HCEC 1CT (cell line): ENCODE data around the gene SIGLEC9.

Experiments used
- DNase-seq: peaks from one replicate; pipeline ENCODE4 v3.0.0-alpha.2; 2017

The SIGLEC9 gene

GRCh38 chr19:51147663-51148062 is 23.0 kb downstream of the SIGLEC9 start:
- no peak for DNase-seq

- DNase-seq, result no peak
These were observed 23.9 kb downstream of the SIGLEC9 start for GRCh38 chr19:51148580-51148979.

GRCh38 chr19:51150627-51151026 is 25.9 kb downstream of the SIGLEC9 start:
- no peak for DNase-seq

GRCh38 chr19:51156710-51157109 is 32.0 kb downstream of the SIGLEC9 start:
- no peak for DNase-seq

- no peak for DNase-seq
These were observed 32.6 kb downstream of the SIGLEC9 start for GRCh38 chr19:51157265-51157664.

GRCh38 chr19:51158474-51159129 is 33.9 kb downstream of the SIGLEC9 start:
- DNase-seq, result no peak

- no peak for DNase-seq
These were observed 35.0 kb downstream of the SIGLEC9 start for GRCh38 chr19:51159656-51160055.

GRCh38 chr19:51161266-51161665 is 36.6 kb downstream of the SIGLEC9 start:
- DNase-seq, result no peak

GRCh38 chr19:51161867-51162496 is 37.3 kb downstream of the SIGLEC9 start:
- DNase-seq, result no peak

- no peak for DNase-seq
These were observed 38.6 kb downstream of the SIGLEC9 start for GRCh38 chr19:51163257-51163656.

GRCh38 chr19:51164215-51164614 is 39.5 kb downstream of the SIGLEC9 start:
- DNase-seq, result no peak

GRCh38 chr19:51166846-51167490 is 42.3 kb downstream of the SIGLEC9 start:
- no peak for DNase-seq

- no peak for DNase-seq
These were observed 44.0 kb downstream of the SIGLEC9 start for GRCh38 chr19:51168564-51169282.

- peak; percentile 3 for DNase-seq
These were observed 44.7 kb downstream of the SIGLEC9 start for GRCh38 chr19:51169283-51169918.

- DNase-seq, result no peak
These were observed 47.5 kb downstream of the SIGLEC9 start for GRCh38 chr19:51172223-51172622.

- DNase-seq, result no peak
These were observed 49.0 kb downstream of the SIGLEC9 start for GRCh38 chr19:51173681-51174080.

- DNase-seq, result no peak
These were observed 54.5 kb downstream of the SIGLEC9 start for GRCh38 chr19:51179256-51179655.
